G401 (cell line): Measurements from ENCODE around the gene GOLIM4. TPM values are rescaled to one million over a fixed set of nuclear protein-coding genes. Genes with fewer than 3 reads are reported as not detected.

Experiments used
- DNase-seq: peaks from one replicate; pipeline ENCODE4 v3.0.0-alpha.2; 2015; ENCODE audit warnings: low spot score
- in situ Hi-C: cut with HindIII; loops from 2 replicates; pipeline ENCODE4 v1.10.0; 2016; ENCODE audit warnings: low sequenced_read_pairs, mixed read lengths
- total RNA-seq: library from RNA; depleted of rRNA; stranded (reverse); fragments of >200 nt; shearing (Covaris generic); gene quantifications from 2 replicates; pipeline ENCODE4 v1.2.3, GENCODE V29; 2014

The GOLIM4 gene
- total RNA-seq, 1 experiment from 2014 or later, result 15.7 TPM

GRCh38 chr3:168102735-168103410 is 7.1 kb upstream of the GOLIM4 start:
- no peak for DNase-seq
- in situ Hi-C loops, result no loop called here

GRCh38 chr3:168100777-168101492 is 5.2 kb upstream of the GOLIM4 start:
- in situ Hi-C loops, result no loop called here
- no peak for DNase-seq

- no peak for DNase-seq
- in situ Hi-C loops, result no loop called here
Observed at GRCh38 chr3:168097381-168097780, 1.7 kb upstream of the GOLIM4 start.

- peak; percentile 50 for DNase-seq
- in situ Hi-C loops, result no loop called here
Observed at GRCh38 chr3:168096210-168096652, 507 bp upstream of the GOLIM4 start.

- in situ Hi-C loops, result no loop called here
Observed at GRCh38 chr3:168094877-168095610, 680 bp downstream of the GOLIM4 start.

GRCh38 chr3:168094580-168094876 is 1.2 kb downstream of the GOLIM4 start:
- in situ Hi-C loops, result no loop called here

More at GRCh38 chr3:168094877-168095610, 680 bp downstream of the GOLIM4 start:
- peak; percentile 25 for DNase-seq

GRCh38 chr3:168093790-168094189 is 1.9 kb downstream of the GOLIM4 start:
- DNase-seq, result no peak
- in situ Hi-C loops, result no loop called here

More at GRCh38 chr3:168094580-168094876, 1.2 kb downstream of the GOLIM4 start:
- DNase-seq, result no peak

- no peak for DNase-seq
- in situ Hi-C loops, result no loop called here
Observed at GRCh38 chr3:168093229-168093628, 2.5 kb downstream of the GOLIM4 start.

- in situ Hi-C loops, result no loop called here
- DNase-seq, result no peak
Observed at GRCh38 chr3:168091941-168092340, 3.8 kb downstream of the GOLIM4 start.

GRCh38 chr3:168091302-168091858 is 4.3 kb downstream of the GOLIM4 start:
- no peak for DNase-seq
- in situ Hi-C loops, result no loop called here

- in situ Hi-C loops, result no loop called here
- DNase-seq, result no peak
Observed at GRCh38 chr3:168090306-168091085, 5.2 kb downstream of the GOLIM4 start.

- in situ Hi-C loops, result no loop called here
- DNase-seq, result no peak
Observed at GRCh38 chr3:168089179-168089771, 6.4 kb downstream of the GOLIM4 start.

GRCh38 chr3:168088106-168088720 is 7.5 kb downstream of the GOLIM4 start:
- in situ Hi-C loops, result no loop called here
- no peak for DNase-seq

GRCh38 chr3:168087539-168087938 is 8.2 kb downstream of the GOLIM4 start:
- in situ Hi-C loops, result no loop called here

GRCh38 chr3:168086541-168087260 is 9.0 kb downstream of the GOLIM4 start:
- in situ Hi-C loops, result no loop called here
- no peak for DNase-seq

More at GRCh38 chr3:168087539-168087938, 8.2 kb downstream of the GOLIM4 start:
- DNase-seq, result no peak

- no peak for DNase-seq
Observed at GRCh38 chr3:168085491-168086119, 10.1 kb downstream of the GOLIM4 start.

GRCh38 chr3:168083906-168084305 is 11.8 kb downstream of the GOLIM4 start:
- in situ Hi-C loops, result no loop called here
- no peak for DNase-seq

More at GRCh38 chr3:168085491-168086119, 10.1 kb downstream of the GOLIM4 start:
- in situ Hi-C loops, result no loop called here
